Measurements from ENCODE around the gene CD44. TPM values are rescaled to one million over a fixed set of nuclear protein-coding genes. Genes with fewer than 3 reads are reported as not detected.

Gene CD44
- total RNA-seq, 1 donor from 2014 or later, result 97.3 TPM

- no peak for DNase-seq (ENCODE audit: extremely low read depth, low read depth, low spot score)
Observed at GRCh38 chr11:35234460-35235156, 95.6 kb downstream of the CD44 start.

- DNase-seq (ENCODE audit: extremely low read depth, low read depth, low spot score), result no peak
Observed at GRCh38 chr11:35235157-35235468, 96.1 kb downstream of the CD44 start.

- DNase-seq (ENCODE audit: extremely low read depth, low read depth, low spot score), result no peak
Observed at GRCh38 chr11:35235498-35235897, 96.5 kb downstream of the CD44 start.

GRCh38 chr11:35235936-35236666 lies 97.1 kb downstream of the CD44 start:
- DNase-seq (ENCODE audit: extremely low read depth, low read depth, low spot score), result no peak

- no peak for DNase-seq (ENCODE audit: extremely low read depth, low read depth, low spot score)
Observed at GRCh38 chr11:35236667-35237003, 97.7 kb downstream of the CD44 start.

GRCh38 chr11:35237351-35237750 lies 98.4 kb downstream of the CD44 start:
- DNase-seq (ENCODE audit: extremely low read depth, low read depth, low spot score), result no peak

- peak; percentile 68 for DNase-seq (ENCODE audit: extremely low read depth, low read depth, low spot score)
Observed at GRCh38 chr11:35237860-35238715, 99.1 kb downstream of the CD44 start.

GRCh38 chr11:35238882-35239281 lies 99.9 kb downstream of the CD44 start:
- DNase-seq (ENCODE audit: extremely low read depth, low read depth, low spot score), result no peak

- no peak for DNase-seq (ENCODE audit: extremely low read depth, low read depth, low spot score)
Observed at GRCh38 chr11:35239471-35240075, 100.6 kb downstream of the CD44 start.

GRCh38 chr11:35241083-35241482 lies 102.1 kb downstream of the CD44 start:
- no peak for DNase-seq (ENCODE audit: extremely low read depth, low read depth, low spot score)

- no peak for DNase-seq (ENCODE audit: extremely low read depth, low read depth, low spot score)
Observed at GRCh38 chr11:35241531-35241930, 102.6 kb downstream of the CD44 start.

GRCh38 chr11:35242412-35243242 lies 103.7 kb downstream of the CD44 start:
- DNase-seq (ENCODE audit: extremely low read depth, low read depth, low spot score), result no peak

- no peak for DNase-seq (ENCODE audit: extremely low read depth, low read depth, low spot score)
Observed at GRCh38 chr11:35243774-35244173, 104.8 kb downstream of the CD44 start.

GRCh38 chr11:35245056-35245455 lies 106.1 kb downstream of the CD44 start:
- DNase-seq (ENCODE audit: extremely low read depth, low read depth, low spot score), result no peak

GRCh38 chr11:35245786-35246185 lies 106.8 kb downstream of the CD44 start:
- no peak for DNase-seq (ENCODE audit: extremely low read depth, low read depth, low spot score)

- DNase-seq (ENCODE audit: extremely low read depth, low read depth, low spot score), result no peak
Observed at GRCh38 chr11:35246745-35247144, 107.8 kb downstream of the CD44 start.

- DNase-seq (ENCODE audit: extremely low read depth, low read depth, low spot score), result no peak
Observed at GRCh38 chr11:35247428-35247827, 108.5 kb downstream of the CD44 start.

GRCh38 chr11:35247863-35248262 lies 108.9 kb downstream of the CD44 start:
- DNase-seq (ENCODE audit: extremely low read depth, low read depth, low spot score), result no peak

- no peak for DNase-seq (ENCODE audit: extremely low read depth, low read depth, low spot score)
Observed at GRCh38 chr11:35248558-35249323, 109.8 kb downstream of the CD44 start.

- DNase-seq (ENCODE audit: extremely low read depth, low read depth, low spot score), result no peak
Observed at GRCh38 chr11:35250192-35250591, 111.2 kb downstream of the CD44 start.
